ENCODE measurements around the gene TERT.

DNA sequence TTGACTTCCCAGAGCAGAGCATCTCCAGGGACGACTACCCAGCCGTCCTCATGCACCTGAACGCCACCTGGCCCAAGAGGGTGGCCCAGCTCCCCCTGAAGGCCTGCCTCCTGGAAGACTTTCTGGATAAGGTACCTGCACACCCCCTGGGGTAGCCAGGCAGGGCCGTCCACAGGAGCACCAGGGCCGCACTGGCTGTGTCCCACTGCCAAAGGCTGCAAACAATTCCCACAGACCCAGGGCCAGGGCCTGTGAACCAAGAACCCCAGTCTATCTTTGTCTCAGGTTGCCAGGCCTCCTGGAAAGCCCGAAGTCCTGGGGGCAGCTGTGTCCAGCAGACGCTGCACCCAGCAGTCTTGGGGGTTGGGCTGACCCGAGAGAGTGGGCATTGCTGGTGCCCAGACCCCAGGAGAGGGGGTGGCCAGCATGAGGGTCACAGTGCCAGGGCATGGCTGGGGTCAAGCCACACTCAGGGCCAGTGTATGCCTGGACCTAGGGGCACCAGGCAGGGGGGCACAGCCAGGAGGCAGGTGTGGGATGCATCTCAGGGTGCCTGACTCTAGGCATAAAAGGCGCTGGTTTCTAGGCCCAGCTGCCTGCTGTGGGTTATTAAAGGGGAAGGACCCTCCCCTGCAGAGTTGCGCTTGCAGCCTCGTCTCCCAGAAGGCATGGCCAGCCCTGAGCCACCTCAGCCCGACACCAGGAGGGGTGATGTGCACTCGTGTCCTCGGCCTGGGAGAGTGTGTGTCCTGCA lies 52.0 kb downstream of the TERT start:
- TF ChIP-seq EZH2phosphoT487 (IDR thresholded peaks at IDR 0.05; ENCODE audit: insufficient read depth, low read depth) (no peak), EZH2 (IDR thresholded peaks at IDR 0.05; ENCODE audit: insufficient read depth, poor library complexity, severe bottlenecking) (no peak)
